BLaER1 (cell line): ENCODE data around the gene NT5DC1.

Experiments
- H3K27ac ChIP-seq: shearing (Covaris generic); formaldehyde crosslinking; 2 replicates; pipeline ENCODE4 v1.8.1; 2022
- H3K27me3 ChIP-seq: shearing (Covaris generic); formaldehyde crosslinking; 2 replicates; pipeline ENCODE4 v1.8.1; 2022
- H3K36me3 ChIP-seq: shearing (Covaris generic); formaldehyde crosslinking; 2 replicates; pipeline ENCODE4 v1.8.1; 2022
- H3K4me1 ChIP-seq: shearing (Covaris generic); formaldehyde crosslinking; 2 replicates; pipeline ENCODE4 v1.8.1; 2022
- H3K4me2 ChIP-seq: shearing (Covaris generic); formaldehyde crosslinking; 2 replicates; pipeline ENCODE4 v1.8.1; 2022
- H3K4me3 ChIP-seq: shearing (Covaris generic); formaldehyde crosslinking; 2 replicates; pipeline ENCODE4 v1.8.1; 2022
- H3K9ac ChIP-seq: shearing (Covaris generic); formaldehyde crosslinking; 2 replicates; pipeline ENCODE4 v1.8.1; 2022
- H3K9me3 ChIP-seq: shearing (Covaris generic); formaldehyde crosslinking; 2 replicates; pipeline ENCODE4 v1.8.1; 2022
- H4K20me1 ChIP-seq: shearing (Covaris generic); formaldehyde crosslinking; 2 replicates; pipeline ENCODE4 v1.8.1; 2022
- Cebpa-rat ChIP-seq: shearing (Covaris generic); IDR thresholded peaks from 2 replicates; pipeline ENCODE4 v1.8.1; 2022

Gene NT5DC1

DNA sequence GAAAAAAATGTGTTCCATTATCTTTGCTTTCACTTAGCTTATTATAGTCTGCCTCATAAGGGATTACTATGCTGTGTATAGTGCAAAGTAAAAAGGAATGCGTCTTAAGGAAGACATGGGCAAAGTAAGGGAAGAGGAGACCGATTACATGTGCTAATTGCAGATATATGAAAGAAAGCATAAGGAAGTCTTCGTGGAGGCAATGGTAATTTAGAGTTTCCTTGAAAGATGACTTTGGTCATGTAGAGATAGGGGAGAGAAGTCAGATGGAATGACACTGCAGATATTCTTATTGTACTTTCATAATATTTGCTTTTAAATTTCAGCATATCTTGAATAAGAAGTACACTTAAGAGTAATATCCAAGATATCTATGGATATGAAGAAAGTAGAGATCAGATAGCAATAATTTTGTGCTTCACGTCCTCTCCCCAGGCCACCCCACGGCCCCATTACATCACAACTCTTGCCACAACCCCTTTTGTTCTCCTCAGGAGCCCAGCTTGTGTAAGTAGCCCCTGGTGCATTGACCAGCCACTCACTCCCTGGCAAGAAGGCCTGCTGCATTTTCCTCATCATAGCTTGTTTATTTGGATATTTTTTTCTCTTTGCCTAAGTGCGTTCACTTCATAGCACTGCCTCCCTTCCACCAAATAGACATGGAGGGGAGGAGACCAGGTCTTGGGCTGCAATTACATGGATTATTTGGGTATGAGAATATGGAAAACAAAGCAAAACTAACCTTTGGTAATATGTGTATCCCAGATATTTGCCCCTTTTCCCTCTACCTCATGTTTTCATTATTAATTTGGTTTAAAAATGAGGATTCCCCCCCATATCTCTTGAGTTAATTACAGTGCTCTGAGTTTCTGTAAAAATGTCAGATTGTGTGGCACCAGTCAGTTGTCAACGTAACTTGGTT is 56.0 kb downstream of the NT5DC1 start:
- H4K20me1 ChIP-seq = no peaks in the 10 kb centered on the region
- H3K27ac ChIP-seq = no peak overlapping the region
- H3K4me2 ChIP-seq = no peak overlapping the region
- no peaks in the 10 kb centered on the region for H3K36me3 ChIP-seq
- H3K9me3 ChIP-seq = no peaks in the 10 kb centered on the region
- no peaks in the 10 kb centered on the region for H3K27me3 ChIP-seq
- no peaks in the 10 kb centered on the region for H3K4me1 ChIP-seq
- no peak overlapping the region for H3K9ac ChIP-seq
- no peak for TF ChIP-seq Cebpa-rat
- no peak overlapping the region for H3K4me3 ChIP-seq

GRCh38 chr6:116157391-116157790 is 56.7 kb downstream of the NT5DC1 start:
- Histone ChIP-seq H3K9me3 (no peaks in the 10 kb centered on the region), H3K4me1 (no peaks in the 10 kb centered on the region), H3K27me3 (no peaks in the 10 kb centered on the region), H3K9ac (no peak overlapping the region), H4K20me1 (no peaks in the 10 kb centered on the region), H3K4me2 (no peak overlapping the region), H3K4me3 (no peak overlapping the region), H3K27ac (no peak overlapping the region), H3K36me3 (no peaks in the 10 kb centered on the region)
- TF ChIP-seq Cebpa-rat = no peak

DNA sequence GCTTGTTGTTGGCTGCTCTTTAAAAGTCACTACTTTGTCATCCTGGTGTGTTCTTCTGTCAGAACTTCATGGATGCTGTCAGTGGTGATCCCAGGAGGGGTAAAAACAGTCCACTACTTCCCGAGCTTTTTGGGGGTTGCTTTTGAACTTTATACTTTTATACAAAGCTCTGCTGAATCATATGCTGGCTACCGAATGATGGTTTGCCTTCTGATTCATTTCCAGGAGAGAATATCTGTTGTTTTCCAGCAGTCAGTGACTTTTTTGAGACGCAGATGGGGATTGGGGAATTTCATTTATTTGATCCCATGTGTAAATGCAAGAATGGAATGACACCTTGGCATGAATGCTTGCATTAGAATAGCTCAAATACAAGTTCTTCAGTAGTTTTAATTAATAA is 58.0 kb downstream of the NT5DC1 start:
- no peak for TF ChIP-seq Cebpa-rat
- H3K4me1 ChIP-seq = no peaks in the 10 kb centered on the region
- no peaks in the 10 kb centered on the region for H3K27me3 ChIP-seq
- H3K27ac ChIP-seq = no peak overlapping the region
- no peak overlapping the region for H3K4me3 ChIP-seq
- H3K36me3 ChIP-seq = no peaks in the 10 kb centered on the region
- no peaks in the 10 kb centered on the region for H4K20me1 ChIP-seq
- no peaks in the 10 kb centered on the region for H3K9me3 ChIP-seq
- no peak overlapping the region for H3K4me2 ChIP-seq
- no peak overlapping the region for H3K9ac ChIP-seq

DNA sequence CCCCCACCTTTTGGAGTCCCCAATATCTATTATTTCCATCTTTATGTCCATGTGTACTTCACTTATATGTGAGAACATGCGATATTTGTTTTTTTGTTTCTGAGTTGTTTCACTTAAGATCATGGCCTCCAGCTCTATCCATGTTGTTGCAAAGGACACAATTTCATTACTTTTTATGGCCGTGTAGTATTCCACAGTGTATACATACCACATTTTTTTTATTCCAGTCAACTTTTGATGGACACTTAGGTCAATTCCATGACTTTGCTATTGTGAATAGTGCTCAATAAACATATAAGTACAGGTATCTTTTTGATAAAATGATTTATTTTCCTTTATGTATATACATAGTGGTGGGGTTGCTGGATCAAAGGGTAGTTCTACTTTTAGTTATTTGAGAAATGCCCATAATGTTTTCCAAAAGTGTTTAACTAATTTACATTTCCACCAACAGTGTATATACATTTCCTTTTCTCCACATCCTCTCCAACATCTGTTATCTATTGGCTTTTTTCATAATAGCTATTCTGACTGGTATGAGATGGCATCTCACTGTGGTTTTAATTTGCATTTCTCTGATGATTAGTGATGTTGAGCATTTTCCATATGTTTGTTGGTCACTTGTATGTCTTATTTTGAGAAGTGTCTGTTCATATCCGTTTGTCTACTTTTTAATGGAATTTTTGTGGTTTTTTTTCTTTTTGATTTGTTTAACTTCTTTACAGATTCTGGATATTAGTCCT is 59.3 kb downstream of the NT5DC1 start:
- H3K9me3 ChIP-seq = no peaks in the 10 kb centered on the region
- H3K4me1 ChIP-seq = no peaks in the 10 kb centered on the region
- H4K20me1 ChIP-seq = no peaks in the 10 kb centered on the region
- H3K9ac ChIP-seq = no peak overlapping the region
- no peak overlapping the region for H3K4me2 ChIP-seq
- no peaks in the 10 kb centered on the region for H3K27me3 ChIP-seq
- no peak overlapping the region for H3K4me3 ChIP-seq
- TF ChIP-seq Cebpa-rat = no peak
- no peak overlapping the region for H3K27ac ChIP-seq
- H3K36me3 ChIP-seq = no peaks in the 10 kb centered on the region

GRCh38 chr6:116165596-116165995 is 64.9 kb downstream of the NT5DC1 start:
- peaks cover 9% of the 10 kb centered on the region for H3K4me1 ChIP-seq
- H3K4me3 ChIP-seq = no peak overlapping the region
- H4K20me1 ChIP-seq = no peaks in the 10 kb centered on the region
- no peak overlapping the region for H3K27ac ChIP-seq
- peaks cover 17% of the 10 kb centered on the region for H3K9me3 ChIP-seq
- H3K36me3 ChIP-seq = no peaks in the 10 kb centered on the region
- TF ChIP-seq Cebpa-rat = no peak
- no peaks in the 10 kb centered on the region for H3K27me3 ChIP-seq
- H3K9ac ChIP-seq = no peak overlapping the region
- H3K4me2 ChIP-seq = peak overlapping the region; percentile 59

GRCh38 chr6:116166369-116166768 is 65.7 kb downstream of the NT5DC1 start:
- no peaks in the 10 kb centered on the region for H4K20me1 ChIP-seq
- H3K4me3 ChIP-seq = no peak overlapping the region
- no peak overlapping the region for H3K9ac ChIP-seq
- H3K4me1 ChIP-seq = peaks cover 9% of the 10 kb centered on the region
- TF ChIP-seq Cebpa-rat = no peak
- no peak overlapping the region for H3K4me2 ChIP-seq
- no peaks in the 10 kb centered on the region for H3K27me3 ChIP-seq
- H3K9me3 ChIP-seq = peaks cover 17% of the 10 kb centered on the region
- no peak overlapping the region for H3K27ac ChIP-seq
- no peaks in the 10 kb centered on the region for H3K36me3 ChIP-seq

DNA sequence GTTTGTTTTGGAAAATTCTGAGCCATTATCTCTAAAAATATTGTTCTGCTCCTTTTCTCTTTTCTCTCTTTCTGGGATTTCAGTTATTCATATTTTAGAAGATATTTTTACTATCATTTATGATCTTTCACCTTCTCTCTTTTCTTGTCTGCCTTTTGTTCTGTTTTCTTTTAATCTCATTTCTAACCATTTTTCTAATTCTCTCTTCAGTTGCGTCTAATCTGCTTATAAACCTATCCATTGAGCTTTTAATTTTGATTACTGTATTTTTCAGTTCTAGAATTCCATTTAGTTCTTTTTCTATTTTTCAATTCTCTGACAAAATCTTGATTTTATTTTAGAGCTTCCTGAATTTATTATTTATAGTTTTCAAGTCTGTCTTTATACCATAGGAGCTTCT is 67.5 kb downstream of the NT5DC1 start:
- peaks cover 9% of the 10 kb centered on the region for H3K4me1 ChIP-seq
- H3K9ac ChIP-seq = no peak overlapping the region
- no peak overlapping the region for H3K4me3 ChIP-seq
- H3K27ac ChIP-seq = no peak overlapping the region
- H3K4me2 ChIP-seq = no peak overlapping the region
- no peaks in the 10 kb centered on the region for H4K20me1 ChIP-seq
- no peaks in the 10 kb centered on the region for H3K36me3 ChIP-seq
- H3K27me3 ChIP-seq = no peaks in the 10 kb centered on the region
- peaks cover 17% of the 10 kb centered on the region for H3K9me3 ChIP-seq
- no peak for TF ChIP-seq Cebpa-rat

- H3K9ac ChIP-seq = no peak overlapping the region
- H3K4me3 ChIP-seq = no peak overlapping the region
- peaks cover 17% of the 10 kb centered on the region for H3K9me3 ChIP-seq
- 0 out of 2 replicates have a peak, but pooled peaks cover 5% of the 10 kb centered on the region for H3K36me3 ChIP-seq
- H3K4me1 ChIP-seq = peaks cover 9% of the 10 kb centered on the region
- no peaks in the 10 kb centered on the region for H3K27me3 ChIP-seq
- no peak overlapping the region for H3K27ac ChIP-seq
- no peaks in the 10 kb centered on the region for H4K20me1 ChIP-seq
- TF ChIP-seq Cebpa-rat = no peak
- H3K4me2 ChIP-seq = no peak overlapping the region
These were observed 69.2 kb downstream of the NT5DC1 start for GRCh38 chr6:116169880-116170279.

DNA sequence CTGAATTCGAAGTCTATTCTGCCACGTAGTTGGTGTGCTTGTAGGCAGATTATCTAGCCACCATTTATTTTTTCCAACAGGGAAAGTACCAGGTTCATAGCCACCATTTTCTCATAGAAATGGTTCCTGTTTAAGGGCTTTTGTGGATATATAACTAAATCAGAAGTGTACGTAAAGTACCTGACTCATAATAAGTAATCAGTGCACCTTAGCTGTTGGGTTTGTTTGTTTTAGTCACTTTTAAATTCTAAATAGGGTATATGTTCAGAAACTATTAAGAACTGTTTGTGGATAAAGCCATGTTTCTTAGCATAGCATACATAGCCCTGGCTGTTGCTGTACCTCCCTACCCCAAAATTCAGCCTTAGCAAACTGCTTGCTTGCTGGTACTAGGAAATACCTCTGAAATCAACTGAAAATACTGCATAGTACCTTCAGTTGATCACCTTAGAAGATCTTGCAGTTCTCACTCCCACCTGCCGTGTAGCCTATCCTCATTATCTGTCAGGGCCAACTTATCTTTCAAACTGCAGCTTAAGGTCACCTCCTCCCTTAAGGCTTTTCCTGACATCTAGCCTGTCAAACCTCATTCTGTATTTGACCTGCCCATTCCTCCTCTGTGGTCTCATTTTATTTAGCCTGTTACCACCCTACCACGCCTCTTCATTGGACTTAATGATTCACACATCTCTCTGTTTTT is 69.9 kb downstream of the NT5DC1 start:
- Histone ChIP-seq H3K27ac (no peak overlapping the region), H3K9me3 (peaks cover 22% of the 10 kb centered on the region), H3K9ac (no peak overlapping the region), H4K20me1 (no peaks in the 10 kb centered on the region), H3K4me1 (peaks cover 6% of the 10 kb centered on the region), H3K36me3 (0 out of 2 replicates have a peak, but pooled peaks cover 5% of the 10 kb centered on the region), H3K27me3 (no peaks in the 10 kb centered on the region), H3K4me3 (no peak overlapping the region), H3K4me2 (no peak overlapping the region)
- TF ChIP-seq Cebpa-rat = no peak
